Ovary (tissue), 3 donors: ENCODE results near the gene SPEN.

Source experiments
- EP300 ChIP-seq: sonication (generic); formaldehyde crosslinking; IDR thresholded peaks from one replicate; pipeline ENCODE4 v1.6.1; 2017; ENCODE audit warnings: antibody characterized with exemption
- POLR2A ChIP-seq: fragments of 450-650 bp; IDR thresholded peaks from one replicate; pipeline ENCODE4 v1.6.1; 2017; ENCODE audit warnings: antibody characterized with exemption, mild to moderate bottlenecking, moderate library complexity
- TF ChIP-seq, protein P1 (sequence below), 3 donors: fragments of 450-650 bp in 2 of 3; fragments of 200-600 bp in 1 of 3; IDR thresholded peaks; one replicate each; pipeline versions ENCODE4 v1.5.1 to v1.8.0; 2016 to 2022; ENCODE audit warnings: antibody characterized with exemption in 3 of 3, mild to moderate bottlenecking in 1 of 3
- donor health status: DM: no; HTN: no; CAD: no.

DNA sequence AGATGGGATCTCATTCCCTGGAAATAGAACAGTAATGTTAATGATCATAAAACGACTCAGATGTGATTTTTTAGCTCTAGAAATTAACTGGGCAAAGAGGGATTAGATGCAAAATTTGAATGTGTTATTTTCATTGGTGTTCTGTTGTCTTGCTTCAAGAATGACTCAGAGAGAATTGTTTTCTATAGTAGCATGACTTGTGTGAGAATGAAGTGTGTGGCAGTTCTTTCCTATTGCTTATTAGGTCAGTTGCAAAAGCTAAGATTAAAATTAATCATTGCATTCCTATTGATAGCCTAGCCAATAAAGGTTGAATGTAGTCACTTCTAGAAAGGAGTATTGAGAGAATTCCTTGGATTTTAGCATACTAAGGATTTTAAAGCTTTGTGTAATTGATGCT lies 22.9 kb downstream of the SPEN start:
- TF ChIP-seq, protein P1, sequence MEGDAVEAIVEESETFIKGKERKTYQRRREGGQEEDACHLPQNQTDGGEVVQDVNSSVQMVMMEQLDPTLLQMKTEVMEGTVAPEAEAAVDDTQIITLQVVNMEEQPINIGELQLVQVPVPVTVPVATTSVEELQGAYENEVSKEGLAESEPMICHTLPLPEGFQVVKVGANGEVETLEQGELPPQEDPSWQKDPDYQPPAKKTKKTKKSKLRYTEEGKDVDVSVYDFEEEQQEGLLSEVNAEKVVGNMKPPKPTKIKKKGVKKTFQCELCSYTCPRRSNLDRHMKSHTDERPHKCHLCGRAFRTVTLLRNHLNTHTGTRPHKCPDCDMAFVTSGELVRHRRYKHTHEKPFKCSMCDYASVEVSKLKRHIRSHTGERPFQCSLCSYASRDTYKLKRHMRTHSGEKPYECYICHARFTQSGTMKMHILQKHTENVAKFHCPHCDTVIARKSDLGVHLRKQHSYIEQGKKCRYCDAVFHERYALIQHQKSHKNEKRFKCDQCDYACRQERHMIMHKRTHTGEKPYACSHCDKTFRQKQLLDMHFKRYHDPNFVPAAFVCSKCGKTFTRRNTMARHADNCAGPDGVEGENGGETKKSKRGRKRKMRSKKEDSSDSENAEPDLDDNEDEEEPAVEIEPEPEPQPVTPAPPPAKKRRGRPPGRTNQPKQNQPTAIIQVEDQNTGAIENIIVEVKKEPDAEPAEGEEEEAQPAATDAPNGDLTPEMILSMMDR (IDR thresholded peaks at IDR 0.05) = no peak
- TF ChIP-seq POLR2A = no peak
- no peak for TF ChIP-seq EP300
